Peyer's patch (tissue), 4 donors: ENCODE data around the gene CPNE6.
A peak's percentile ranks its signal among the peaks of the same experiment; 100 is the strongest.

Source experiments
- POLR2A ChIP-seq, 2 donors: fragments of 450-650 bp; IDR thresholded peaks; one replicate each; pipeline ENCODE4 v1.5.1; 2017; ENCODE audit warnings: antibody characterized with exemption in 2 of 2, mild to moderate bottlenecking in 2 of 2, moderate library complexity in 2 of 2
- TF ChIP-seq, protein P1 (sequence below), 6 experiments: fragments of 450-650 bp in 4 of 6; fragments of 200-600 bp in 2 of 6; sonication (generic) in 1 of 6; IDR thresholded peaks; one replicate each; pipeline ENCODE4 v1.5.1; 2017 to 2019; ENCODE audit warnings: antibody characterized with exemption in 6 of 6, mild to moderate bottlenecking in 3 of 6, moderate library complexity in 1 of 6

DNA sequence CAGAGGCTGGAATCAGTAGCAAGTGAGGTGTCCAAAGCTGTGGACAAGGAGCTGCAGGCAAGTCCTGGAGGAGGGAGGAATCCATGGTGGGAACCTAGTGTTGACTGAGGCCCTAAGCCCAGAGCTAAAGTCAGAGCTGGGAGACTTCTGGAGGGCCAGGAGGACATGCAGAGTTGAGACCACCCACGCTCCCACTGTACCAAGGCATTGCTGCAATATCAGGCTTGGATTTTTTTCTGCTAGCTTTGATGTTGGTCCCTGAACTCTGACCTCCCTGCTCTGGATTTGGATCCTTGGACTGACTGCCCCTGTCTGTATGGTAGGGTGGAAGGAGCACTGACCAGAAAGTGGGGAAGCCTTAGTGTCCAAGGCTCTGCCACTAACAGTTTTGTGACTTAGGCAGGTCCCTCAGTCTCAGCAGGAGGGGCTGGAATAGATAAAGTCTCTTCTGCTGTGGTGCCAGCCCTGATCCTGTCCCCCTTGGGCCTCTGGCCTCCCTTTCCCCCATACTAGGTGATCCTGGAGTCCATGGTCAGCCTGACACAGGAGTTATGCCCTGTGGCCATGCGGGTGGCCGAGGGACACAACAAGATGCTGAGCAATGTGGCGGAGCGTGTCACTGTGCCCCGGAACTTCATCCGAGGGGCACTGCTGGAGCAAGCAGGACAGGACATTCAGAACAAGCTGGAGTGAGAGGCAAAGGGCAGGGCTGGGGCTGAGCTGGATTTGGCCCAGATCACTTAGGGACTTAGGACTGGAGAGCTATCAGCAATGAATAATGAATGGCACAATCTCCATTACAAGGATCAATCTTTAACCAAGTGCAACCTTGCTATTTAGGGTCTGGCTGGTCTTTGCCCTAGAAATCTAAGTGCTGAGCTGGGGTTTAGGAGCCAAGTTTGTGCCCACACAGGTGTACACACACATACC lies 10.1 kb upstream of the CPNE6 start:
- TF ChIP-seq, protein P1, sequence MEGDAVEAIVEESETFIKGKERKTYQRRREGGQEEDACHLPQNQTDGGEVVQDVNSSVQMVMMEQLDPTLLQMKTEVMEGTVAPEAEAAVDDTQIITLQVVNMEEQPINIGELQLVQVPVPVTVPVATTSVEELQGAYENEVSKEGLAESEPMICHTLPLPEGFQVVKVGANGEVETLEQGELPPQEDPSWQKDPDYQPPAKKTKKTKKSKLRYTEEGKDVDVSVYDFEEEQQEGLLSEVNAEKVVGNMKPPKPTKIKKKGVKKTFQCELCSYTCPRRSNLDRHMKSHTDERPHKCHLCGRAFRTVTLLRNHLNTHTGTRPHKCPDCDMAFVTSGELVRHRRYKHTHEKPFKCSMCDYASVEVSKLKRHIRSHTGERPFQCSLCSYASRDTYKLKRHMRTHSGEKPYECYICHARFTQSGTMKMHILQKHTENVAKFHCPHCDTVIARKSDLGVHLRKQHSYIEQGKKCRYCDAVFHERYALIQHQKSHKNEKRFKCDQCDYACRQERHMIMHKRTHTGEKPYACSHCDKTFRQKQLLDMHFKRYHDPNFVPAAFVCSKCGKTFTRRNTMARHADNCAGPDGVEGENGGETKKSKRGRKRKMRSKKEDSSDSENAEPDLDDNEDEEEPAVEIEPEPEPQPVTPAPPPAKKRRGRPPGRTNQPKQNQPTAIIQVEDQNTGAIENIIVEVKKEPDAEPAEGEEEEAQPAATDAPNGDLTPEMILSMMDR (IDR thresholded peaks at IDR 0.05): no peak
- peak in 1 of 2 donors; percentile 35 for TF ChIP-seq POLR2A (IDR thresholded peaks at IDR 0.05)
